NK-92 (cell line): Measurements from ENCODE around the gene NCBP3.

ENCODE experiments used
- DNase-seq: peaks from one replicate; lab custom pipeline; 2025; ENCODE audit not compliant: unreplicated experiment; lab: John Stamatoyannopoulos, UW

The NCBP3 gene

DNA sequence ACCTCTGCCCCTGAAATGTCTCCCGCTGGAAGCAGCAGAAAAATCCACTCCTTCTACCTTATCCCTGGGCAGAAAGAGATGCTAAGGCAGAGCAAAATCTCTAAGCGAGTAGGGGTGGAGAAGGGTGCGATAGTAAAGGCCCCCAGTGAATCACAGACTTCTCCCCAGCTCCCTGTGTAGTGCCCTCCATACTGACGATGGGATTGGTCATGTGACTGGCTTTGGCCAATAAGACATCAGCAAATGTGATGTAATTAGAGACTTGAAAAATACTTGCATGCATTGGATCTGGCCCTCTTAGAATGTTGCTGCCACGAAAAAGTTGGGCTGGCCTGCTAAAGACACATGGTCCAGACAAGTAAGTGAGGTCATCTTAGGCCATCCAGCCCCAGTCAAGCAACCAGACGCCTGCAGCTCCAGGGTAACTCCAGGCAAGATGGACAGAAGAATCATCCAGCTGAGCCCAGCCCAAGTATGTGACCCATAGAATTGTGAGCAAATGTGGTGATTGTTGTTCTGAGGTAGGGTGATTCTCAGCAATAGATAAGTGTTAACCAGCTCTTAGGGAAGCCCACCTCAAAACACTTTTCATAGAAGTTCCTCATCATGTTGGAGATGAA, 86.3 kb downstream of the NCBP3 start:
- no peak for DNase-seq

DNA sequence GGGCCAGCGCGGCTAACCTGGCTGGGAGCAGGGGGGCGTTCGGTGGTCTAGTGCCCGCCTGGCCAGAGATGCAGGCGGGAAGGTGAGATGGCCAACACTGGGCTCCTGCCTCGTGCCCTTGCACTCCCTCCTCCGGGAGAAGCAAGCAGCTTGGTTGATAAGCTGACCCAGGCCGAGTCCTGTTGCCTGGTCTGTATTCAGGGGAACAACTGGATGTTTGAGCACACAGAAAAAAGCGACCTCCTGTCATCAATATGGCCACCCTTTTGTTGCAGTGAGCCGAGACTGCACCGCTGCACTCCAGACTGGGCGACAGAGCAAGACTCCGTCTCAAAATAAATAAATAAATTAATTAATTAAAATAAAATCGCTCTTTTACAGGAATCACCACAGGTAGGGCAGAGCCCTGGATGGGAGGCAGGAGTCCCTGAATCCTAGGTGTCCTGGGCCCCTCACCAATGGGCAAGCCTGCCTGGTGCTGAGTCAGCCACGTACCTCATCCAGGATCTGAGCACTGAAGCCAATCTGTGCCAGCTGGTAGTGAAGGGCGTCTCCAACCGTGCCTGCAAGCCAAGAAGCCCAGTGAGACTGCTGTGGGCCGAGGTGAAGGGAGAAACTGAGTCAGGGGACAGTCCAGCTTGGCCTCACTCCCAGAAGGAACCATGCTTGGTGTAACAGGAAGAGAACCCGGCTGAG, 90.6 kb downstream of the NCBP3 start:
- DNase-seq: no peak

DNA sequence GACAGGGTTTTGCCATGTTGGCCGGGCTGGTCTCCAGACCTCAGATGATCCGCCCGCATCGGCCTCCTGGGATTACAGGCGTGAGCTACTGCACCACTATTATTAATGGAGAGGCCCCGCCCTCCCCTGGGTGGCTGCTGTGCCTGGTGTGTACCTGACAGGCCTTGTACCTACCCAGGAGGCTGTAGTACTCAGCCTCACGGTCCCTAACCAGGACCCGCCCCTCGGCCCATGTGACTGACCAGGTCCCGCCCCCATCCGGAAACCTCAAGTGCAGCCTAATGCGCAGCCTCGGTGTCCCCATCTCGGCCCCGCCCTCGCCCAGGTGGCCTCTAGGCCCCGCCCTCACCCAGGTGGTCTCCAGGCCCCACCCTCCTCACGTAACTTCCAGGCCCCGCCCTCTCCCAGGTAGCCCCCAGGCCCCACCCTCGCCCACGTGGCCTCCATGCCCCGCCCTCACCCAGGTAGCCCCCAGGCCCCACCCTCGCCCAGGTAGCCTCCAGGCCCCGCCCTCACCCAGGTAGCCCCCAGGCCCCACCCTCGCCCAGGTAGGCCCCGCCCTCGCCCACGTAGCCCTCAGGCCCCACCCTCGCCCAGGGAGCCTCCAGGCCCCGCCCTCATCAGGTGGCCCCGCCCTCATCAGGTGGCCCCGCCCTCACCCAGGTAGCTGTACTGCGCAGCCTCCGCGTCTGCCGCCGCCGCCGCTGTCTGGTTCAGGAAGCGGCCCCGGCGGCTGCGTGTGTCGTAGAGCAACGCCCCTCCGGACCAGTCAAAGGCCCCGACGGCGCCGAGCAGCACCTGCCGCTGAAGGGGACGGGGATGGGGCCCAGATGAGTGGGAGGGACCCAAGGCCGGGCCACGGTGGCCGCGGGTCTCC, 91.3 kb downstream of the NCBP3 start:
- DNase-seq: peak; percentile 20

DNA sequence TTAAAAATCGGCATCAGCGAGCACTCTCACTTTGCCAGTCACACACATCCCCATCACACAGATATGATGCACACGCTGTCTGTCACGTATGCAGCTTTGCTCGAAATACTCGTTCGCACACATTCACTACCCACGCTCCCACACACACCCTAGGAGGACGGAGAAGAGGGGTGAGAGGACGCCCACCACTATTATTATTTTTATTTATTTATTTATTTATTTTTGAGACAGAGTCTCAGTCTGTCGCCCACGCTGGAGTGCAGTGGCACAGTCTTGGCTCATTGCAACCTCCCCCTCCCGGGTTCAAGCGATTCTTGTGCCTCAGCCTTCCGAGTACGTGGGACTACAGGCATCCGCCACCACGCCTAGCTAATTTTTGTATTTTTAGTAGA, 92.0 kb downstream of the NCBP3 start:
- no peak for DNase-seq

DNA sequence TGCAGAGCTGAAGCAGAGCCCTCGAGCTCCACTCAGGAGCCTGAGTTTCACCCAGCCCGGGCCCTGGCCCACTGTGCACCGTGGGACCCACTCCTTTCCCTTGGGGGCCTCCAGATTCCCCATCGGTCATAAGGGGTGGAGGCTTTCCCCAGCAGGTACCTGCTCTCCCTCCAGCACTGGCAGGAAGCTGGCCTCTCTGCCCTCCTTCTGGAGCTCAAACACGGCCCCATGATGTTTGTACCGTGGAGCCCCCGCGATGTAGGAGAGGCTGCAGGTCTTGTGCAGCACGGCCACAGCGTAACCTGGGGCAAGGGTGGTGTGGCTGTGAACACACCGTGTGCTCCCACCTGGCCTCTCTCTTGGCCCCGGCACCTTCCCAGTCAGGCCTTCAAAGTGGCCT, 92.4 kb downstream of the NCBP3 start:
- no peak for DNase-seq
